ENCODE data around the gene FILIP1L.

DNA sequence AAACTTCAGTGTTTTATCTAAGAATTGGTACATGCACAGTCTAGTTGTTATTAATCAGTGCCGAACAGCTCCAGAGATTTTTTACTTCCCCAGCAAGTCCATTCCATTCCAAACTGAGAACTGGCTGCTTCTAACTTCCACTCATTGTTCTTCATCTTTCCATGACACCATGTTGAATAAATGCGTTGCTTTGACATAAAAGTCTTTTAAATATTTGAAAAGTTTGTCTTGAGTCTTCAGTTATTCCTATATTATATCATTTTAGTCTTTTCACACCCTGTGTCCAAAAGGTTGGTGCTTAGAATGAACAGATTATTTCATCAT, 231.2 kb downstream of the FILIP1L start:
- TF ChIP-seq, protein P1, sequence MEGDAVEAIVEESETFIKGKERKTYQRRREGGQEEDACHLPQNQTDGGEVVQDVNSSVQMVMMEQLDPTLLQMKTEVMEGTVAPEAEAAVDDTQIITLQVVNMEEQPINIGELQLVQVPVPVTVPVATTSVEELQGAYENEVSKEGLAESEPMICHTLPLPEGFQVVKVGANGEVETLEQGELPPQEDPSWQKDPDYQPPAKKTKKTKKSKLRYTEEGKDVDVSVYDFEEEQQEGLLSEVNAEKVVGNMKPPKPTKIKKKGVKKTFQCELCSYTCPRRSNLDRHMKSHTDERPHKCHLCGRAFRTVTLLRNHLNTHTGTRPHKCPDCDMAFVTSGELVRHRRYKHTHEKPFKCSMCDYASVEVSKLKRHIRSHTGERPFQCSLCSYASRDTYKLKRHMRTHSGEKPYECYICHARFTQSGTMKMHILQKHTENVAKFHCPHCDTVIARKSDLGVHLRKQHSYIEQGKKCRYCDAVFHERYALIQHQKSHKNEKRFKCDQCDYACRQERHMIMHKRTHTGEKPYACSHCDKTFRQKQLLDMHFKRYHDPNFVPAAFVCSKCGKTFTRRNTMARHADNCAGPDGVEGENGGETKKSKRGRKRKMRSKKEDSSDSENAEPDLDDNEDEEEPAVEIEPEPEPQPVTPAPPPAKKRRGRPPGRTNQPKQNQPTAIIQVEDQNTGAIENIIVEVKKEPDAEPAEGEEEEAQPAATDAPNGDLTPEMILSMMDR (IDR thresholded peaks at IDR 0.05), result no peak
- TF ChIP-seq EZH2 (IDR thresholded peaks at IDR 0.05), result no peak
- TF ChIP-seq EZH2phosphoT487 (IDR thresholded peaks at IDR 0.05), result no peak
